B cell (primary cell): ENCODE results near the gene PUS3. TPM values are rescaled to one million over a fixed set of nuclear protein-coding genes. Genes with fewer than 3 reads are reported as not detected.
A peak's percentile ranks its signal among the peaks of the same experiment; 100 is the strongest.

Experiments
- ATAC-seq: fragments of 200-7000 bp; cut with Tn5 transposase; one replicate; pipeline ENCODE4 v1.10.0; 2021; ENCODE audit warnings: low read depth, mild to moderate bottlenecking, moderate number of reproducible peaks, moderate library complexity
- CTCF ChIA-PET: fragments of 350-600 bp; sonication (Branson Sonifier 250); formaldehyde crosslinking; loops from one replicate; lab custom pipeline; 2021; ENCODE audit warnings: antibody characterized with exemption, inconsistent platforms; lab: Charles Lee
- POLR2A ChIA-PET: fragments of 350-600 bp; sonication (Branson Sonifier 250); formaldehyde crosslinking; loops from one replicate; lab custom pipeline; 2021; ENCODE audit warnings: antibody characterized with exemption; lab: Charles Lee
- DNase-seq: peaks from one replicate; pipeline ENCODE4 v3.0.0; 2013
- H2AFZ ChIP-seq: 2 replicates; pipeline ENCODE4 v1.6.1; 2012; ENCODE audit warnings: mild to moderate bottlenecking, low read depth, low read length; ENCODE audit not compliant: insufficient read depth, poor library complexity, severe bottlenecking
- H3K27ac ChIP-seq, 2 donors: 1 replicate in 1 of 2; 2 replicates in 1 of 2; pipeline ENCODE4 v1.5.1; 2012 to 2013; ENCODE audit warnings: low read length in 2 of 2, mild to moderate bottlenecking in 2 of 2, moderate library complexity in 1 of 2
- H3K27me3 ChIP-seq, 4 experiments: fragments of 200-600 bp in 1 of 4; sonication (generic) in 1 of 4; replicated peaks in 1 of 4; 1 replicate in 2 of 4; 2 replicates in 2 of 4; pipeline versions ENCODE4 v1.6.1 to v1.7.0; 2013 to 2016; ENCODE audit warnings: low read length in 3 of 4, mild to moderate bottlenecking in 2 of 4, mixed read lengths in 1 of 4, moderate library complexity in 1 of 4; ENCODE audit not compliant: insufficient read depth in 4 of 4, control insufficient read depth in 3 of 4; ENCODE audit errors: control extremely low read depth in 1 of 4
- H3K36me3 ChIP-seq, 2 experiments: replicated peaks in 1 of 2; 1 replicate in 1 of 2; 2 replicates in 1 of 2; pipeline versions ENCODE4 v1.6.1 to v1.7.1; 2013; ENCODE audit warnings: low read length in 1 of 2; ENCODE audit not compliant: insufficient read depth in 2 of 2, control insufficient read depth in 1 of 2; ENCODE audit errors: control extremely low read depth in 1 of 2, extremely low read depth in 1 of 2
- H3K4me1 ChIP-seq, 2 donors: fragments of 200-600 bp in 1 of 2; sonication (generic) in 1 of 2; 1 replicate in 1 of 2; 2 replicates in 1 of 2; pipeline versions ENCODE4 v1.5.1 to v1.6.1; 2013 to 2017; ENCODE audit warnings: low read length in 2 of 2; ENCODE audit not compliant: control insufficient read depth in 2 of 2, insufficient read depth in 2 of 2
- H3K4me2 ChIP-seq: replicated peaks from 2 replicates; pipeline ENCODE3; 2012; ENCODE audit warnings: mild to moderate bottlenecking, low read depth, low read length; ENCODE audit not compliant: poor library complexity, severe bottlenecking
- H3K4me3 ChIP-seq, 5 experiments: fragments of 200-600 bp in 1 of 5; sonication (generic) in 1 of 5; 1 replicate in 3 of 5; 2 replicates in 2 of 5; pipeline versions ENCODE4 v1.5.1 to v1.7.0; 2011 to 2016; ENCODE audit warnings: low read length in 4 of 5, mild to moderate bottlenecking in 4 of 5, low read depth in 2 of 5, control low read depth in 1 of 5, moderate library complexity in 1 of 5; ENCODE audit not compliant: insufficient read depth in 1 of 5; ENCODE audit errors: control extremely low read depth in 1 of 5, extremely low read depth in 1 of 5
- H3K79me2 ChIP-seq: fragments of 200-600 bp; sonication (generic); one replicate; pipeline ENCODE4 v1.6.0; 2016; ENCODE audit warnings: low read length; ENCODE audit not compliant: control insufficient read depth, insufficient read depth
- H3K9ac ChIP-seq: fragments of 200-600 bp; sonication (generic); 2 replicates; pipeline ENCODE4 v1.6.1; 2017; ENCODE audit warnings: mild to moderate bottlenecking, low read length, moderate library complexity
- H3K9me3 ChIP-seq, 3 donors: one replicate each; pipeline versions ENCODE4 v1.6.1 to v1.7.1; 2013; ENCODE audit warnings: low read length in 2 of 3; ENCODE audit not compliant: control insufficient read depth in 2 of 3, insufficient read depth in 1 of 3; ENCODE audit errors: control extremely low read depth in 1 of 3
- H4K20me1 ChIP-seq: 2 replicates; pipeline ENCODE4 v1.6.0; 2012; ENCODE audit warnings: mild to moderate bottlenecking, low read length; ENCODE audit not compliant: insufficient read depth, control insufficient read depth, poor library complexity, severe bottlenecking
- H3K27ac Mint-ChIP-seq: one replicate; pipeline ENCODE4 v1.8.0; 2021; ENCODE audit warnings: mixed read lengths
- H3K27me3 Mint-ChIP-seq: one replicate; pipeline ENCODE4 v1.8.0; 2021; ENCODE audit warnings: mixed read lengths
- H3K4me1 Mint-ChIP-seq: one replicate; pipeline ENCODE4 v1.8.0; 2021; ENCODE audit warnings: mixed read lengths
- H3K4me3 Mint-ChIP-seq: one replicate; pipeline ENCODE4 v1.8.0; 2021; ENCODE audit warnings: mixed read lengths
- H3K9me3 Mint-ChIP-seq: one replicate; pipeline ENCODE4 v1.8.0; 2022; ENCODE audit warnings: mixed read lengths; ENCODE audit not compliant: insufficient read depth
- EZH2 ChIP-seq: IDR thresholded peaks from 2 replicates; pipeline ENCODE4 v1.6.1; 2012; ENCODE audit warnings: borderline replicate concordance, low read depth, mild to moderate bottlenecking, moderate library complexity, low read length; ENCODE audit not compliant: insufficient read depth, poor library complexity, severe bottlenecking
- WGBS: methylation state at CpG from one replicate; pipeline ENCODE4 v1.1.5; 2013; ENCODE audit warnings: missing lambda C conversion rate; ENCODE audit not compliant: insufficient coverage; 5-methylcytosine and 5-hydroxymethylcytosine counted together
- intact Hi-C: fragments of 100-400 bp; cut with micrococcal nuclease; formaldehyde crosslinking; loops from one replicate; pipeline ENCODE4 v1.10.0; 2022
- polyA minus RNA-seq: library from RNA; depleted of rRNA, polyadenylated mRNA; stranded (reverse); fragments of >200 nt; gene quantifications from 2 replicates; pipeline ENCODE4 v1.2.3, GENCODE V29; 2012
- polyA plus RNA-seq: library from polyadenylated mRNA; depleted of rRNA; stranded (reverse); fragments of >200 nt; gene quantifications from 2 replicates; pipeline ENCODE4 v1.2.3, GENCODE V29; 2012
- total RNA-seq, 2 donors: library from RNA; stranded (reverse); fragments of 120-200 nt in 1 of 2; gene quantifications; 1 replicate in 1 of 2; 2 replicates in 1 of 2; pipeline versions ENCODE4 v1.2.3 to v1.2.4, GENCODE V29; 2013 to 2022
- TF ChIP-seq, protein P1 (sequence below): fragments of 200-600 bp; IDR thresholded peaks from one replicate; pipeline ENCODE4 v1.8.0; 2022; ENCODE audit warnings: antibody characterized with exemption, mild to moderate bottlenecking

PUS3 gene, protein sequence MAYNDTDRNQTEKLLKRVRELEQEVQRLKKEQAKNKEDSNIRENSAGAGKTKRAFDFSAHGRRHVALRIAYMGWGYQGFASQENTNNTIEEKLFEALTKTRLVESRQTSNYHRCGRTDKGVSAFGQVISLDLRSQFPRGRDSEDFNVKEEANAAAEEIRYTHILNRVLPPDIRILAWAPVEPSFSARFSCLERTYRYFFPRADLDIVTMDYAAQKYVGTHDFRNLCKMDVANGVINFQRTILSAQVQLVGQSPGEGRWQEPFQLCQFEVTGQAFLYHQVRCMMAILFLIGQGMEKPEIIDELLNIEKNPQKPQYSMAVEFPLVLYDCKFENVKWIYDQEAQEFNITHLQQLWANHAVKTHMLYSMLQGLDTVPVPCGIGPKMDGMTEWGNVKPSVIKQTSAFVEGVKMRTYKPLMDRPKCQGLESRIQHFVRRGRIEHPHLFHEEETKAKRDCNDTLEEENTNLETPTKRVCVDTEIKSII
- 7.8 and 8.1 TPM in 2 replicates for total RNA-seq
- 11.0 TPM for total RNA-seq (2013)
- polyA plus RNA-seq: 1.8 and 2.7 TPM in 2 replicates
- 3.4 and 4.4 TPM in 2 replicates for polyA minus RNA-seq

DNA sequence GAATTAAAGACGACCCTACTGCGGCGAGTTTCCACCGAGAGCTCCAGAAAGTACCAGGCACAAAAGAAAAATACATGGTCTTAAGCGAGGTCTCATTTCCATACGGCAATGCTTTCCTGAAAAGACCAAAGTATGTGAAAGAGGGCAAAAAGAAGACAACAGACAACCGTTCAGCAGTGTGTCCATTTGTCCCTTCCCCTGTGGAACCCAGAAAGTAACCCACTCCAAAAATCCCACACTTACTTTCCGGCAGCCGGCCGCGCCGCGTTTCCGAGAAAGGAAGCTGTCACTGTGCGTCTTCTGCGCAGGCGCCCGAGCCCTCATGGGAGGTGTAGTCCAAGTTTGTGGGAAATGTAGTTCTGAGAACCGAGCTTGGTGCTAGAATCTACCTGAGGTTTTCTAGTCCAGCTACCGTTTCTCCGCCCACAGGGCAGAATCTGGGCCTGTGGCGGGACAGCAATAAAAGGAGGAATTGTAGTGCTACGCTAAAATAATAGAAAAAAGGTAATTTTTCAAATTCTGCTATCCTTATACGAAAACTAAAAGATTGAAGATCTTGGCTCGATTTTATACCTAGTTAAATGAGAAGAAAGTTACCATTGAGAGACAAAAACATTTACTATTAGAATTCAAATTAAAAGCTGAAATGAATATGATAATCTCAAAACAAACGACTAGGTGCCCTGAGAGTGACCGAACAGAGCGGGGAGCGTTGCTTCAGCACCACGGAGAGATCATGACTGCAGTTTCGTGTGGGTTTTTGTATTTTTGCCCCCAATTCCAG lies at the start of gene PUS3:
Gene PUS3, minus strand, starts transcription at position 280 of the 784 bp plus-strand sequence. CDS start 6,922 bp downstream, outside the sequence.
- H3K4me1 Mint-ChIP-seq: peaks cover 24% of the 10 kb centered on the region
- POLR2A ChIA-PET: interaction anchor here (0.6 to 2.3 kb wide), 3 partner anchors 13 to 280 kb away, joined by 3 to 17 read pairs (median 3); partner anchors contain the start of gene HYLS1
- H3K4me3 ChIP-seq: peak within 1 kb of the TSS; percentile 67 to 98 (median 81)

More for the DNA sequence above, at the start of gene PUS3:
- peaks cover 29% of the 10 kb centered on the region for H3K79me2 ChIP-seq
- peaks cover 32% of the 10 kb centered on the region for H3K27me3 Mint-ChIP-seq
- H3K9ac ChIP-seq: peak within 1 kb of the TSS; percentile 91
- peak within 1 kb of the TSS; percentile 83 for H3K4me2 ChIP-seq
- peak within 1 kb of the TSS; percentile 93 for H2AFZ ChIP-seq
- CTCF ChIA-PET: interaction anchor here (0.9 to 1.7 kb wide), 7 partner anchors 13 to 335 kb away, joined by 3 to 14 read pairs (median 4); partner anchors contain the start of gene HYLS1
- no peak for TF ChIP-seq EZH2
- TF ChIP-seq, protein P1, sequence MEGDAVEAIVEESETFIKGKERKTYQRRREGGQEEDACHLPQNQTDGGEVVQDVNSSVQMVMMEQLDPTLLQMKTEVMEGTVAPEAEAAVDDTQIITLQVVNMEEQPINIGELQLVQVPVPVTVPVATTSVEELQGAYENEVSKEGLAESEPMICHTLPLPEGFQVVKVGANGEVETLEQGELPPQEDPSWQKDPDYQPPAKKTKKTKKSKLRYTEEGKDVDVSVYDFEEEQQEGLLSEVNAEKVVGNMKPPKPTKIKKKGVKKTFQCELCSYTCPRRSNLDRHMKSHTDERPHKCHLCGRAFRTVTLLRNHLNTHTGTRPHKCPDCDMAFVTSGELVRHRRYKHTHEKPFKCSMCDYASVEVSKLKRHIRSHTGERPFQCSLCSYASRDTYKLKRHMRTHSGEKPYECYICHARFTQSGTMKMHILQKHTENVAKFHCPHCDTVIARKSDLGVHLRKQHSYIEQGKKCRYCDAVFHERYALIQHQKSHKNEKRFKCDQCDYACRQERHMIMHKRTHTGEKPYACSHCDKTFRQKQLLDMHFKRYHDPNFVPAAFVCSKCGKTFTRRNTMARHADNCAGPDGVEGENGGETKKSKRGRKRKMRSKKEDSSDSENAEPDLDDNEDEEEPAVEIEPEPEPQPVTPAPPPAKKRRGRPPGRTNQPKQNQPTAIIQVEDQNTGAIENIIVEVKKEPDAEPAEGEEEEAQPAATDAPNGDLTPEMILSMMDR: no peak
- no peaks in the 10 kb centered on the region for H3K9me3 Mint-ChIP-seq
- H3K4me1 ChIP-seq: peaks cover 23 to 26% of the 10 kb centered on the region in 2 donors
- H3K9me3 ChIP-seq: peaks cover 0 to 7% (median 3%) of the 10 kb centered on the region in 3 donors
- peak within 1 kb of the TSS; percentile 97 for H3K4me3 Mint-ChIP-seq
- peak within 1 kb of the TSS; percentile 45 to 75 for H3K27ac ChIP-seq
- WGBS: 0% methylated on average over 19 of the region's 31 CpGs
- peak within 1 kb of the TSS; percentile 82 for H3K27ac Mint-ChIP-seq
- H4K20me1 ChIP-seq: no peaks in the 10 kb centered on the region
- peaks cover 0 to 25% (median 18%) of the 10 kb centered on the region in 4 experiments for H3K27me3 ChIP-seq
- ATAC-seq: peak; percentile 96
- DNase-seq: peak; percentile 89
- peaks cover 4 to 14% of the 10 kb centered on the region in 2 experiments for H3K36me3 ChIP-seq
- intact Hi-C loops: loop anchor here (1.0 to 5.0 kb wide), 5 partner anchors 16 to 951 kb away; partner anchors contain the start of genes CCDC15, CHEK1, FAM118B and HYLS1
